Measurements from ENCODE around the gene WDR45. TPM values are rescaled to one million over a fixed set of nuclear protein-coding genes. Genes with fewer than 3 reads are reported as not detected.

Gene WDR45
- total and polyA plus RNA-seq, 2 experiments from 2014 or later: 54.6 to 62.3 TPM

GRCh38 chrX:49039598-49040375 is 39.9 kb downstream of the WDR45 start:
- peak; percentile 91 to 95 for DNase-seq (ENCODE audit: low read depth in 1 of 2, low spot score in 1 of 2)
- H3K27ac ChIP-seq: peak overlapping the region; percentile 92
- peaks cover 22% of the 10 kb centered on the region for H3K36me3 ChIP-seq
- TF ChIP-seq CTCF (IDR thresholded peaks at IDR 0.05; ENCODE audit: low read depth, low read length): peak; percentile 14
- H3K4me1 ChIP-seq (ENCODE audit: low read depth): peaks cover 21% of the 10 kb centered on the region
- no peaks in the 10 kb centered on the region for H3K27me3 ChIP-seq
- no peaks in the 10 kb centered on the region for H3K9me3 ChIP-seq (ENCODE audit: low read depth)
- peak overlapping the region; percentile 0 for H3K4me3 ChIP-seq

- Histone ChIP-seq H3K27ac (no peak overlapping the region), H3K4me3 (no peak overlapping the region), H3K36me3 (peaks cover 34% of the 10 kb centered on the region), H3K9me3 (ENCODE audit: low read depth) (no peaks in the 10 kb centered on the region), H3K27me3 (no peaks in the 10 kb centered on the region), H3K4me1 (ENCODE audit: low read depth) (peaks cover 21% of the 10 kb centered on the region)
- peak in 1 of 2 donors; percentile 50 for DNase-seq (ENCODE audit: low read depth in 1 of 2, low spot score in 1 of 2)
- no peak for TF ChIP-seq CTCF (IDR thresholded peaks at IDR 0.05; ENCODE audit: low read depth, low read length)
Observed at GRCh38 chrX:49037883-49038475, 41.7 kb downstream of the WDR45 start.

GRCh38 chrX:49030283-49030682 is 49.4 kb downstream of the WDR45 start:
- Histone ChIP-seq H3K4me1 (ENCODE audit: low read depth) (no peaks in the 10 kb centered on the region), H3K36me3 (peaks cover 15% of the 10 kb centered on the region), H3K27ac (no peak overlapping the region), H3K27me3 (no peaks in the 10 kb centered on the region), H3K4me3 (no peak overlapping the region), H3K9me3 (ENCODE audit: low read depth) (no peaks in the 10 kb centered on the region)
- TF ChIP-seq CTCF (IDR thresholded peaks at IDR 0.05; ENCODE audit: low read depth, low read length): no peak
- no peak for DNase-seq (ENCODE audit: low read depth in 1 of 2, low spot score in 1 of 2)

- H3K27ac ChIP-seq: no peak overlapping the region
- no peak overlapping the region for H3K4me3 ChIP-seq
- H3K27me3 ChIP-seq: no peaks in the 10 kb centered on the region
- H3K4me1 ChIP-seq (ENCODE audit: low read depth): no peaks in the 10 kb centered on the region
- TF ChIP-seq CTCF (IDR thresholded peaks at IDR 0.05; ENCODE audit: low read depth, low read length): no peak
- peaks cover 15% of the 10 kb centered on the region for H3K36me3 ChIP-seq
- DNase-seq (ENCODE audit: low read depth in 1 of 2, low spot score in 1 of 2): no peak
- H3K9me3 ChIP-seq (ENCODE audit: low read depth): no peaks in the 10 kb centered on the region
Observed at GRCh38 chrX:49029876-49030275, 49.8 kb downstream of the WDR45 start.

Other genes with a start within 250 kb of the WDR45 start
- 7.1 and 8.5 TPM in 2 replicates for gene PCSK1N, start 244.3 kb downstream of the WDR45 start, total RNA-seq
- gene PCSK1N, start 244.3 kb downstream of the WDR45 start, polyA plus RNA-seq: 5.4 and 8.7 TPM in 2 replicates
- 127 and 152 TPM in 2 replicates for gene TIMM17B, start 182.1 kb downstream of the WDR45 start, total RNA-seq
- 219 and 264 TPM in 2 replicates for gene TIMM17B, start 182.1 kb downstream of the WDR45 start, polyA plus RNA-seq
- gene PQBP1, start 182.0 kb downstream of the WDR45 start, total RNA-seq: 62.8 and 74.8 TPM in 2 replicates
- 75.3 and 114 TPM in 2 replicates for gene PQBP1, start 182.0 kb downstream of the WDR45 start, polyA plus RNA-seq
- gene SLC35A2, start 168.2 kb downstream of the WDR45 start, total RNA-seq: 17.3 and 22.2 TPM in 2 replicates
- gene SLC35A2, start 168.2 kb downstream of the WDR45 start, polyA plus RNA-seq: 41.8 and 51.4 TPM in 2 replicates
- 18.5 and 25.2 TPM in 2 replicates for gene PIM2, start 160.9 kb downstream of the WDR45 start, total RNA-seq
- gene PIM2, start 160.9 kb downstream of the WDR45 start, polyA plus RNA-seq: 20.7 and 38.4 TPM in 2 replicates
- 40.2 and 56.6 TPM in 2 replicates for gene OTUD5, start 122.3 kb downstream of the WDR45 start, total RNA-seq
- gene OTUD5, start 122.3 kb downstream of the WDR45 start, polyA plus RNA-seq: 47.8 and 55.6 TPM in 2 replicates
- 1.1 and 2.6 TPM in 2 replicates for gene KCND1, start 108.0 kb downstream of the WDR45 start, total RNA-seq
- gene KCND1, start 108.0 kb downstream of the WDR45 start, polyA plus RNA-seq: 2.3 and 3.1 TPM in 2 replicates
- gene GRIPAP1, start 77.6 kb downstream of the WDR45 start, total RNA-seq: 34.7 and 67.3 TPM in 2 replicates
- 44.8 and 65.4 TPM in 2 replicates for gene GRIPAP1, start 77.6 kb downstream of the WDR45 start, polyA plus RNA-seq
- 30.0 and 55.0 TPM in 2 replicates for gene TFE3, start 36.5 kb downstream of the WDR45 start, total RNA-seq
- gene TFE3, start 36.5 kb downstream of the WDR45 start, polyA plus RNA-seq: 32.1 and 40.9 TPM in 2 replicates
- gene CCDC120, start 20.9 kb downstream of the WDR45 start, total RNA-seq: 6.2 and 7.8 TPM in 2 replicates
- gene CCDC120, start 20.9 kb downstream of the WDR45 start, polyA plus RNA-seq: 5.4 and 10.8 TPM in 2 replicates
- 22.9 and 30.3 TPM in 2 replicates for gene PRAF2, start 5.9 kb downstream of the WDR45 start, total RNA-seq
- gene PRAF2, start 5.9 kb downstream of the WDR45 start, polyA plus RNA-seq: 56.2 and 76.7 TPM in 2 replicates
- gene GPKOW, start 43.8 kb upstream of the WDR45 start, total RNA-seq: 37.3 and 38.4 TPM in 2 replicates
- gene GPKOW, start 43.8 kb upstream of the WDR45 start, polyA plus RNA-seq: 23.2 and 28.7 TPM in 2 replicates
- 2.0 and 6.8 TPM in 2 replicates for gene MAGIX, start 82.9 kb upstream of the WDR45 start, total RNA-seq
- 3.2 and 10.0 TPM in 2 replicates for gene MAGIX, start 82.9 kb upstream of the WDR45 start, polyA plus RNA-seq
- 8.3 and 12.4 TPM in 2 replicates for gene PLP2, start 92.0 kb upstream of the WDR45 start, total RNA-seq
- 34.6 and 41.2 TPM in 2 replicates for gene PLP2, start 92.0 kb upstream of the WDR45 start, polyA plus RNA-seq
- 10.5 and 16.5 TPM in 2 replicates for gene PRICKLE3, start 106.5 kb upstream of the WDR45 start, total RNA-seq
- gene PRICKLE3, start 106.5 kb upstream of the WDR45 start, polyA plus RNA-seq: 8.1 and 10.9 TPM in 2 replicates
- gene SYP, start 120.3 kb upstream of the WDR45 start, total RNA-seq: 0.45 and 1.8 TPM in 2 replicates
- 1.1 and 1.3 TPM in 2 replicates for gene SYP, start 120.3 kb upstream of the WDR45 start, polyA plus RNA-seq
- gene CACNA1F, start 153.5 kb upstream of the WDR45 start, total RNA-seq: 0.45 and 1.0 TPM in 2 replicates
- 0.02 and 1.5 TPM in 2 replicates for gene CACNA1F, start 153.5 kb upstream of the WDR45 start, polyA plus RNA-seq
- 18.3 and 21.2 TPM in 2 replicates for gene CCDC22, start 155.6 kb upstream of the WDR45 start, total RNA-seq
- 16.1 and 18.9 TPM in 2 replicates for gene CCDC22, start 155.6 kb upstream of the WDR45 start, polyA plus RNA-seq
- gene FOXP3, start 184.8 kb upstream of the WDR45 start, total RNA-seq: 0.07 and 0.18 TPM in 2 replicates
- gene FOXP3, start 184.8 kb upstream of the WDR45 start, polyA plus RNA-seq: 0.59 TPM in 1 of 2 replicates, not detected in the other
- gene PPP1R3F, start 189.9 kb upstream of the WDR45 start, total RNA-seq: 32.6 and 36.0 TPM in 2 replicates
- gene PPP1R3F, start 189.9 kb upstream of the WDR45 start, polyA plus RNA-seq: 24.4 and 28.3 TPM in 2 replicates
- gene GAGE10, start 223.8 kb upstream of the WDR45 start, total RNA-seq: not detected in 2 replicates
- gene GAGE10, start 223.8 kb upstream of the WDR45 start, polyA plus RNA-seq: 1.0 TPM in 1 of 2 replicates, not detected in the other
- gene GAGE12J, start 242.2 kb upstream of the WDR45 start, total RNA-seq: not detected in 2 replicates
- gene GAGE12J, start 242.2 kb upstream of the WDR45 start, polyA plus RNA-seq: not detected in 2 replicates